Upper lobe of right lung (tissue), 1 donor: ENCODE measurements around the gene TMEM240. TPM values are rescaled to one million over a fixed set of nuclear protein-coding genes. Genes with fewer than 3 reads are reported as not detected.
"Not testable (repeated sequence)": the region's sequence is repeated elsewhere in the genome, so short reads cannot be mapped to it uniquely, and the experiment has no call there.

Experiments used
- ATAC-seq: fragments of 200-7000 bp; cut with Tn5 transposase; one replicate; pipeline ENCODE4 v1.9.1; 2020; ENCODE audit warnings: mild to moderate bottlenecking, moderate library complexity
- DNase-seq: peaks from one replicate; pipeline ENCODE4 v3.0.0-alpha.2; 2020
- H3K27ac ChIP-seq: fragments of 200-600 bp; one replicate; pipeline ENCODE4 v1.8.0; 2022
- H3K27me3 ChIP-seq: fragments of 200-600 bp; one replicate; pipeline ENCODE4 v1.8.0; 2022; ENCODE audit warnings: mild to moderate bottlenecking
- H3K36me3 ChIP-seq: fragments of 200-600 bp; one replicate; pipeline ENCODE4 v1.8.0; 2022
- H3K4me1 ChIP-seq: fragments of 200-600 bp; one replicate; pipeline ENCODE4 v1.8.0; 2022
- H3K4me3 ChIP-seq: fragments of 200-600 bp; one replicate; pipeline ENCODE4 v1.8.0; 2022; ENCODE audit warnings: mild to moderate bottlenecking
- H3K9me3 ChIP-seq: fragments of 200-600 bp; one replicate; pipeline ENCODE4 v1.8.0; 2022
- CTCF ChIP-seq: fragments of 200-600 bp; IDR thresholded peaks from one replicate; pipeline ENCODE4 v1.8.0; 2022; ENCODE audit warnings: antibody characterized with exemption
- intact Hi-C: fragments of 100-400 bp; cut with DNase I; formaldehyde crosslinking; loops from one replicate; pipeline ENCODE4 v1.11.0; 2022
- total RNA-seq: library from RNA; stranded (reverse); fragmentation: NEBNext Ultra II Directional; extraction: Animal tissue kit (Norgen Biotek cat#: 25700); gene quantifications from one replicate; pipeline ENCODE4 v1.2.1, GENCODE V29; 2021
- donor health status: DM: no; HTN: yes; CAD: no; lungs with severe emphysema.

TMEM240 gene
- total RNA-seq, 1 donor from 2014 or later: 2.9 TPM

DNA sequence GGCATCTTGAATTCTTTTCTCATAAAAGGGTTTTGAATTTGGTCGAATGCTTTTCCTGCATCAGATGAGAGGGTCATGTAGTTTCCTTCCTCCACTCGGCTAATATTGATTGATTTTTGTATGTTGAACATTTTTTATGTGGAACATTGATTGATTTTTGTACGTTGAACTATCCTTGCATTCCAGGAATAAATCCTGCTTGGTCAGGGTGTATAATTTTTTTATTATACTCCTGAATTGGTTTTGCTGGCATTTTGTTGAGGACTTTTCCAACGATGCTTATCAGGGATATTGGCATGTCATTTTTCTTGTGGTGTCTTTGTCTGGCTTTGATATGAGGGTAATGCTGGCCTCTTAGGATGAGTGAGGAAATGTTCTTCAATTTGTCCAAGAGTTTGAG is 8.5 kb downstream of the TMEM240 start:
- Histone ChIP-seq H3K27me3 (no peaks in the 10 kb centered on the region), H3K36me3 (peaks cover 6% of the 10 kb centered on the region), H3K9me3 (no peaks in the 10 kb centered on the region), H3K27ac (no peak overlapping the region), H3K4me1 (no peaks in the 10 kb centered on the region), H3K4me3 (no peak overlapping the region)
- ATAC-seq (no peak), DNase-seq (no peak)
- intact Hi-C loops: no loop called here
- TF ChIP-seq CTCF: no peak

- intact Hi-C loops: no loop called here
- H3K27ac ChIP-seq: no peak overlapping the region
- H3K27me3 ChIP-seq: no peaks in the 10 kb centered on the region
- no peaks in the 10 kb centered on the region for H3K9me3 ChIP-seq
- H3K4me3 ChIP-seq: no peak overlapping the region
- no peak for TF ChIP-seq CTCF
- ATAC-seq (no peak), DNase-seq (no peak)
- H3K36me3 ChIP-seq: peaks cover 6% of the 10 kb centered on the region
- no peaks in the 10 kb centered on the region for H3K4me1 ChIP-seq
Observed at GRCh38 chr1:1529936-1530335, 10.5 kb downstream of the TMEM240 start.

GRCh38 chr1:1529321-1529720 is 11.1 kb downstream of the TMEM240 start:
- Histone ChIP-seq H3K9me3 (no peaks in the 10 kb centered on the region), H3K27ac (no peak overlapping the region), H3K4me3 (no peak overlapping the region), H3K4me1 (no peaks in the 10 kb centered on the region), H3K36me3 (peaks cover 6% of the 10 kb centered on the region), H3K27me3 (no peaks in the 10 kb centered on the region)
- TF ChIP-seq CTCF: no peak
- ATAC-seq (no peak), DNase-seq (no peak)
- intact Hi-C loops: no loop called here

GRCh38 chr1:1528301-1529267 is 11.8 kb downstream of the TMEM240 start:
- TF ChIP-seq CTCF: no peak

DNA sequence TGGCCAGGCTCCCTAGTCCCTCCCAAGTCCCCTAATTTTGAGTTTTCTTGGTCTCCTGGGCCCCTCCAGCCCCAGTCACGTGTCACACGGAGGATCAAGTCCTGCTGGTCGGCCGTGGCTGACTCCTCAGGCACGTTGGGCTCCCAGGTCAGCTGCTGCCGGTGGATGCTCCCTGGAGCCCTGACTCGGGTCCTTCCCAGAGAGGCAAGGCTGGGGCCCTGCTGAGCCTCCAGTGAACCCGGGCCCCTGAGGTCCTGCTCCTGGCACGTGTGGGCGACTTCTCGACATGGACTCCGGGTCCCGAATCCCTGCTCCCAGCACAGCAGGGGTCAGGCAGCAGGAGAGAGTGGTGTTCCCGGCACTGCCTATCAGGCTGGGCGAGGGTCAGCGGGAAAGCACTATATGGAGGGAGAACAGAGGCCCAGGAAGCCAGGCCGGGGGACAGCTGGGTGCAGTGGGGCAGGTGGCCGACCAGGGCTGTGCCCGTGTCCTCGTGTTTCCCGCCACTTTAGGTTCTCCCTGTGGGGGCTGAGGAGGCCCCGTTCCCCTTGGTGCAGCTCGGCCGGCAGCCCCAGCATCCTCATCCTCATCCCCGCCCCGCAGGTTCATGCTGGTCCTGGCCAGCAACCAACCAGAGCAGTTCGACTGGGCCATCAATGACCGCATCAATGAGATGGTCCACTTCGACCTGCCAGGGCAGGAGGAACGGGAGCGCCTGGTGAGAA is 13.2 kb downstream of the TMEM240 start:
- intact Hi-C loops: no loop called here
- Histone ChIP-seq H3K27me3 (no peaks in the 10 kb centered on the region), H3K4me1 (no peaks in the 10 kb centered on the region), H3K27ac (no peak overlapping the region), H3K4me3 (no peak overlapping the region), H3K36me3 (peaks cover 11% of the 10 kb centered on the region), H3K9me3 (no peaks in the 10 kb centered on the region)
- ATAC-seq (no peak), DNase-seq (no peak)
- TF ChIP-seq CTCF: no peak

More at GRCh38 chr1:1528301-1529267, 11.8 kb downstream of the TMEM240 start:
- Histone ChIP-seq H3K9me3 (no peaks in the 10 kb centered on the region), H3K27me3 (no peaks in the 10 kb centered on the region), H3K4me3 (no peak overlapping the region), H3K36me3 (peaks cover 6% of the 10 kb centered on the region), H3K4me1 (no peaks in the 10 kb centered on the region), H3K27ac (no peak overlapping the region)
- ATAC-seq (no peak), DNase-seq (no peak)
- intact Hi-C loops: no loop called here

DNA sequence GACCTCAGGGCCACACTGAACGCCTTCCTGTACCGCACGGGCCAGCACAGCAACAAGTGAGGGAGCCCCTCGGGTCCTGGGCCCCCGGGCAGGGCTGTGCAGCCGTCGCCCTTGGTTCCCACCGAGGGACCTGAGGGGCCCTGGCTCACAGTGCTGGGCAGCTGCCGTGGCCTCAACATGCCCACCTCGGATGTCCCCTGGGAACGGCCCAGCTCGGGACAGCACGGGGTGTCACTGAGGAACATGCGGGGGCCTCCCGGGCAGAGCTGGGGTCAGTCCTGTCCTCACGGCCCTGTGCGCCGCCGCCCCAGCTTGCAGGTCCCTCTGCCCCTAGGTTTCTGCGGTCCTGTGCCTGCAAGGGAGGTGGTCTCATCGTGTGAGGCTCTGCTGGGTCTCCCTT is 13.9 kb downstream of the TMEM240 start:
- ATAC-seq, intact Hi-C loops, H3K27ac ChIP-seq, H3K9me3 ChIP-seq, H3K27me3 ChIP-seq, DNase-seq, H3K4me1 ChIP-seq, H3K4me3 ChIP-seq: not testable (repeated sequence)
- H3K36me3 ChIP-seq: peaks cover 14% of the 10 kb centered on the region

DNA sequence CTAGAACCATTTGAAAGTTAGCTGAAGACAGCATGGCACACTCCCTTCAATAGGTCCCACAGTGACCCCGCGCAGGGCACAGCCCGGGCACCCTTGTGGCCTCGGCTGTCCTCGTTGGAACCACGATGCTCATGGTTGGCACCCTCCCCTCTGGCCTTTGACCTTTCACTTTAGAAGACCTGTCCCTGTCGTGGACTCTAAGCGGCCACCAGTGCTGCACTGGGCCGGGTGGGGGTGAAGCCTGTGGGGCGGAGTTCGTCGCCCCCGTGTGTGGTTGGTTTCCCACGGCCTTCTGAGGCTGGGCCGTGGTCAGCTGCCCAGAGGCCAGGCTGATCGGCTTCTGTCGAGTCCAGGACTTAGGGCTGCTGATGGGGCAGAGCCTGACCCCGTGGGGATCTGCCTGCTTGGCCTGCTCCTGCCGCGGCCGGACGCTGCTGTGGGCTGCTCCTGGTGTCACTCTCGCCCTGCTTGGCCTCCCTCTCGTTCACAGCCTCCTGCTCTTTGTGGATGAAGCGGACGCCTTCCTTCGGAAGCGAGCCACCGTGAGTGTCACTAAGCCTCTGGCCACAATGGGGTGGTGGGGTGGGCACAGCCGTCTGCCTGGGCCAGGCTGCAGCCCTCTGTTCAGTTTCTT is 15.6 kb downstream of the TMEM240 start:
- H3K27ac ChIP-seq, DNase-seq, H3K9me3 ChIP-seq, H3K4me1 ChIP-seq, H3K27me3 ChIP-seq, ATAC-seq, intact Hi-C loops, H3K4me3 ChIP-seq: not testable (repeated sequence)
- H3K36me3 ChIP-seq: peaks cover 25% of the 10 kb centered on the region

GRCh38 chr1:1523651-1524050 is 16.8 kb downstream of the TMEM240 start:
- H3K9me3 ChIP-seq, H3K4me1 ChIP-seq, H3K27me3 ChIP-seq, H3K4me3 ChIP-seq, DNase-seq, ATAC-seq, H3K27ac ChIP-seq, intact Hi-C loops: not testable (repeated sequence)
- H3K36me3 ChIP-seq: peaks cover 25% of the 10 kb centered on the region
